RWPE2 (cell line): ENCODE results near the gene COL28A1.

ENCODE experiments used
- ATAC-seq: fragments of 200-7000 bp; cut with Tn5 transposase; 3 replicates; pipeline ENCODE4 v1.9.1; 2021; ENCODE audit warnings: low read depth
- DNase-seq: peaks from one replicate; pipeline ENCODE4 v3.0.0-alpha.2; 2020; ENCODE audit warnings: low spot score
- H3K27ac ChIP-seq: fragments of 450-650 bp; 2 replicates; pipeline ENCODE4 v1.5.1; 2017; ENCODE audit warnings: mild to moderate bottlenecking; ENCODE audit not compliant: poor library complexity, severe bottlenecking
- H3K27me3 ChIP-seq: fragments of 250-450 bp; sonication (Bioruptor Pico); 2 replicates; pipeline ENCODE4 v1.5.1; 2021; ENCODE audit warnings: mild to moderate bottlenecking, moderate library complexity; ENCODE audit not compliant: insufficient read depth, poor library complexity, severe bottlenecking
- H3K36me3 ChIP-seq: fragments of 250-450 bp; sonication (Bioruptor Pico); 2 replicates; pipeline ENCODE4 v1.5.1; 2020; ENCODE audit warnings: low read depth, mild to moderate bottlenecking, moderate library complexity
- H3K4me1 ChIP-seq: fragments of 250-450 bp; sonication (Bioruptor Pico); 2 replicates; pipeline ENCODE4 v1.5.1; 2021; ENCODE audit warnings: mild to moderate bottlenecking, moderate library complexity; ENCODE audit not compliant: insufficient read depth, poor library complexity, severe bottlenecking
- H3K4me3 ChIP-seq: fragments of 250-450 bp; sonication (Bioruptor Pico); 2 replicates; pipeline ENCODE4 v1.5.1; 2021; ENCODE audit warnings: mild to moderate bottlenecking, moderate library complexity; ENCODE audit not compliant: severe bottlenecking
- H3K9me3 ChIP-seq: fragments of 250-450 bp; sonication (Bioruptor Pico); 2 replicates; pipeline ENCODE4 v1.5.1; 2021; ENCODE audit warnings: mild to moderate bottlenecking, moderate library complexity; ENCODE audit not compliant: severe bottlenecking
- TF ChIP-seq, protein P1 (sequence below): fragments of 450-650 bp; IDR thresholded peaks from one replicate; pipeline ENCODE4 v1.5.1; 2017; ENCODE audit warnings: mild to moderate bottlenecking, moderate library complexity; ENCODE audit not compliant: poor library complexity, severe bottlenecking

Gene COL28A1

DNA sequence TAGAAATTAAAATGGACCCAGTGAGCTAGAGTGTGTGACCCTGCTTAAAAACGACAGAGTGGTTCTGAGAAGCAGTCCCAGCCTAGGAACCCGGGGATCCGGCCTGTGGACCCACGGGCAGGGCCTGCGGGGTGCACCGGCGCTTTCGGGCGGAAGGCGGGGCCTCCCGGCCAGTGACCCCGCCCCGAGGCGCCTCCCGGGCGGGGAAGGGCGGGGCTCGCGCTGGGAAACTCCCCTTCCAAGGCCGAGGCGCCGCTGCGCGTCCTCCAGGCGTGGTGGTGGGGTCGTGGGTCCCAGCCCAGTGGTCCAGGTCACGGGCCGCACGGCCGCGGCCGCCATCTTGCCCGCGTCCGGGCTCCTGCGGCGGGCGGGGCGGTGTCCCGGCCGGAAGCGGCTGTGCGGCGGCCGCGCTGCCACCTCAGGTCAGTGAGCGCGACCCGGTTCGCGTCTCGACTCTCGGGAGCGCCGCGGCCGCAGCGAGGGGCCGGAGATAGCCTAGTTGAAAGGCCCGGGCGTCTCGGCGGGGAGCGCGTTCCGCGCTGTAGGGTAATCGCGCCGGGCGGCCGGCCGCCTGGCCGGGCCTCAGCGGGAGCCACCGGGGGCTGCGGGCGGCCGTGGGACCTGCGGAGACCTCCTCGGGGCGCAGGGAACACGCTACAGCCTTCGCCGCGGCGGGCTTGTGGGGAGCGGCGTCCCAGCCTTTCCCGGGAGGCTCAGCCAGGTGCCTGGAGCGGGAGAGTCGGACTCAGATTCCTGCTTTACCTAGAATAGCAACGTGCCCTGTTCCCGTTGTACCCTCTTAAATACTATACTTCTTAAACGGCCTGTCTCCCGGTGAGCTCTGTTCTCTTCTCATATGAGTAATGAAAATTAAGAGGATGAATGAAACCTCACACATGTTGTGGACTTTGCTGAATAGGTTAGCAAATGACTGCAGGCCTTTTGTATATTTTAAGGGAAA is 31.3 kb upstream of the COL28A1 start, which contains the start of gene MIOS:
TSS of gene MIOS (plus strand) at position 234 of the 961 bp plus-strand sequence. CDS start 5,592 bp downstream, outside the sequence.
- peaks cover 15% of the 10 kb centered on the region for H3K4me1 ChIP-seq
- peak; percentile 73 for DNase-seq
- H3K9me3 ChIP-seq: no peaks in the 10 kb centered on the region
- peak within 1 kb of the TSS; percentile 81 for H3K27ac ChIP-seq
- H3K36me3 ChIP-seq: peaks cover 2% of the 10 kb centered on the region
- H3K4me3 ChIP-seq: peak within 1 kb of the TSS; percentile 83
- ATAC-seq: peak; percentile 77
- H3K27me3 ChIP-seq: no peaks in the 10 kb centered on the region
- TF ChIP-seq, protein P1, sequence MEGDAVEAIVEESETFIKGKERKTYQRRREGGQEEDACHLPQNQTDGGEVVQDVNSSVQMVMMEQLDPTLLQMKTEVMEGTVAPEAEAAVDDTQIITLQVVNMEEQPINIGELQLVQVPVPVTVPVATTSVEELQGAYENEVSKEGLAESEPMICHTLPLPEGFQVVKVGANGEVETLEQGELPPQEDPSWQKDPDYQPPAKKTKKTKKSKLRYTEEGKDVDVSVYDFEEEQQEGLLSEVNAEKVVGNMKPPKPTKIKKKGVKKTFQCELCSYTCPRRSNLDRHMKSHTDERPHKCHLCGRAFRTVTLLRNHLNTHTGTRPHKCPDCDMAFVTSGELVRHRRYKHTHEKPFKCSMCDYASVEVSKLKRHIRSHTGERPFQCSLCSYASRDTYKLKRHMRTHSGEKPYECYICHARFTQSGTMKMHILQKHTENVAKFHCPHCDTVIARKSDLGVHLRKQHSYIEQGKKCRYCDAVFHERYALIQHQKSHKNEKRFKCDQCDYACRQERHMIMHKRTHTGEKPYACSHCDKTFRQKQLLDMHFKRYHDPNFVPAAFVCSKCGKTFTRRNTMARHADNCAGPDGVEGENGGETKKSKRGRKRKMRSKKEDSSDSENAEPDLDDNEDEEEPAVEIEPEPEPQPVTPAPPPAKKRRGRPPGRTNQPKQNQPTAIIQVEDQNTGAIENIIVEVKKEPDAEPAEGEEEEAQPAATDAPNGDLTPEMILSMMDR: no peak

DNA sequence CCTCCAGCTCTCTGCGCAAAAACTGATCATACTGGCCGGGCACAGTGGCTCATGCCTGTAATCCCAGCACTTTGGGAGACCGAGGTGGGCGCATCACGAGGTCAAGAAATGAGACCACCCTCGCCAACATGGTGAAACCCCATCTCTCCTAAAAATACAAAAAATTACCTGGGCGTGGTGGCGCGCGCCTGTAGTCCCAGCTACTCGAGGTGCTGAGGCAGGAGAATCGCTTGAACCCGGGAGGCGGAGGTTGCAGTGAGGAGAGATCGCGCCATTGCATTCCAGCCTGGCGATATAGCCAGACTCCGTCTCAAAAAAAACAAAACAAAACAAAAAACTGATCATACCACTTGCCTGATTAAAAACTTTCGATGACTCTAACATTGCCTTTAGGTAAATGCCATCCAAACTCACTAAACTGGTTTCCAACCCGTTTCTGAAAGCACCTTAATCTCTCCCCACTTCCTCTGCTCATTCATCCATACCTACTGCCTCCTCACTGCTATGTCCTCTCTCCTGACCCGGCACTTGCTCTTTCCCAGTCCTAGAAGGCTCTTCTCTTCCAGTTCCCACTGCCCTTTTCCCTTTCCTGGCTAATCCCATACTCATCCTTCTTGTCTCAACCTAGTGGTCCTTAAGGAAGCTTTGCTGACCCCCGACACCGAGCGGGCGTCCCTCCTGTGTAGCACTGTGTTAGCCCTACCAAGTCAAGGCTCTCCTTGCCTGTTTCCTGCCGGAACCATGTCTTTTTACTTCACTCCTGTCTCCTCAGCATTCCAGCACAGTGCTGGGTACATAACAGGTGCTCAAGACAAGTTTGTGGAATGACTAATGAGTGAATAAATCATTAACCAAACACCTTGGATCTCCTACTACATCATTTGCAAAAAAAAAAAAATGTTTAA is 30.3 kb upstream of the COL28A1 start:
- H3K27ac ChIP-seq: peak overlapping the region; percentile 81
- DNase-seq: no peak
- peak overlapping the region; percentile 83 for H3K4me3 ChIP-seq

GRCh38 chr7:7565018-7565680 is 29.5 kb upstream of the COL28A1 start:
- Histone ChIP-seq H3K27me3 (no peaks in the 10 kb centered on the region), H3K4me3 (no peak overlapping the region), H3K4me1 (peaks cover 15% of the 10 kb centered on the region), H3K36me3 (no peaks in the 10 kb centered on the region; the same call in 1 of the 2 replicates), H3K27ac (no peak overlapping the region), H3K9me3 (no peaks in the 10 kb centered on the region)
- no peak for DNase-seq
- ATAC-seq: no peak
- TF ChIP-seq, protein P1: no peak

More for the DNA sequence above, 30.3 kb upstream of the COL28A1 start:
- no peaks in the 10 kb centered on the region for H3K27me3 ChIP-seq
- H3K9me3 ChIP-seq: no peaks in the 10 kb centered on the region
- no peaks in the 10 kb centered on the region; the same call in 1 of the 2 replicates for H3K36me3 ChIP-seq
- ATAC-seq: peak; percentile 30
- peaks cover 15% of the 10 kb centered on the region for H3K4me1 ChIP-seq
- TF ChIP-seq, protein P1: no peak

- H3K27ac ChIP-seq: no peak overlapping the region
Measured at GRCh38 chr7:7564323-7564780, 28.7 kb upstream of the COL28A1 start.

More at GRCh38 chr7:7564323-7564780, 28.7 kb upstream of the COL28A1 start:
- TF ChIP-seq, protein P1: no peak
- no peak for DNase-seq
- Histone ChIP-seq H3K4me1 (peaks cover 15% of the 10 kb centered on the region), H3K27me3 (no peaks in the 10 kb centered on the region), H3K9me3 (no peaks in the 10 kb centered on the region), H3K4me3 (no peak overlapping the region), H3K36me3 (no peaks in the 10 kb centered on the region; the same call in 1 of the 2 replicates)
- ATAC-seq: peak; percentile 66
